ENCODE data around the gene ARAP1. TPM values are rescaled to one million over a fixed set of nuclear protein-coding genes. Genes with fewer than 3 reads are reported as not detected.

ARAP1 gene
- polyA plus RNA-seq, 1 donor from 2014 or later: 3.5 TPM

DNA sequence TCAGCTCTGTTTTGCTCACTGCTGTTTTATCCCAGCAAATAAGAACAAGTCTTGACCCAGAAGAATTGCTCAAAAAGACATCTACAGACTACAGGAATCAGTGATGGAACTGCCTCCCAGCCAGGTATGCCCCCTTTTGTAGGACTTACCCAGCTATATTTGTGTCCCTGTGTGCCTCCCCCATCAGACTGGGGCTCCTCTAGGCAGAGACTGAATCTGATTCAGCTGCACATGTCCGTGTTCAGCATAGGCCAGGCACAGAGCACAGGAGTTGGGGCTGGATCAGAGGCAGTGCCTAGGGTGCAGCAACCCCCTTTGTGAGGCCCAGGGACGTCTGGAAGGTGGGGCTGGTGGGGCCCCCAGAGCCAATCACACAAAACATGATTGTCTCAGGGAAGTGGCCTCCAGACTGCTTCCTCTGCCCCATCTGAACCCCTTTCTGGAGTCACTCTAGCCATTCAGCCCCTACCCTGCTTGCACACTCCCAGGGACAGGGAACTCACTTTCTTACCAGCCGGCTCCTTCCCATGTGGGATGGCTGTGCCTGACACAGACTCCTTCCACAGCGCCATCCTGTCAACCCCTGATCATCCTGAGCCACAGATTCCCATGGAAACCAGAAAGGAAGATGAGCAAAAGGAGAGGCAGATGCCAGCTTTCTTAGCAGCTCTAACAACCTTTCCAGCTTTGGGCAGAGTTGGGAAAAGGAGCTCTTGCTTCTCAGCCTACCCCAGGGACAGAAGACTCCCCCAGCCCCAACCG lies 102.8 kb downstream of the ARAP1 start:
- Histone ChIP-seq H3K9me2 (ENCODE audit: insufficient read depth, low read length) (no peaks in the 10 kb centered on the region), H3K36me3 (ENCODE audit: insufficient read depth, low read length) (no peaks in the 10 kb centered on the region), H3K27ac (ENCODE audit: low read length) (no peak overlapping the region), H3K27me3 (ENCODE audit: insufficient read depth, low read depth, low read length) (no peaks in the 10 kb centered on the region), H3K79me2 (replicated peaks; ENCODE audit: insufficient read depth, low read length) (no peaks in the 10 kb centered on the region), H2AFZ (ENCODE audit: low read depth, low read length) (no peak overlapping the region), H3K4me3 (ENCODE audit: low read length) (no peak overlapping the region), H3K9ac (ENCODE audit: low read length) (no peak overlapping the region), H3F3A (ENCODE audit: insufficient read depth, low read length, poor library complexity, severe bottlenecking) (no peaks in the 10 kb centered on the region), H3K9me3 (ENCODE audit: low read length) (no peaks in the 10 kb centered on the region), H4K20me1 (ENCODE audit: insufficient read depth) (no peaks in the 10 kb centered on the region), H3K4me2 (ENCODE audit: low read length) (no peak overlapping the region)
- TF ChIP-seq, protein P1, sequence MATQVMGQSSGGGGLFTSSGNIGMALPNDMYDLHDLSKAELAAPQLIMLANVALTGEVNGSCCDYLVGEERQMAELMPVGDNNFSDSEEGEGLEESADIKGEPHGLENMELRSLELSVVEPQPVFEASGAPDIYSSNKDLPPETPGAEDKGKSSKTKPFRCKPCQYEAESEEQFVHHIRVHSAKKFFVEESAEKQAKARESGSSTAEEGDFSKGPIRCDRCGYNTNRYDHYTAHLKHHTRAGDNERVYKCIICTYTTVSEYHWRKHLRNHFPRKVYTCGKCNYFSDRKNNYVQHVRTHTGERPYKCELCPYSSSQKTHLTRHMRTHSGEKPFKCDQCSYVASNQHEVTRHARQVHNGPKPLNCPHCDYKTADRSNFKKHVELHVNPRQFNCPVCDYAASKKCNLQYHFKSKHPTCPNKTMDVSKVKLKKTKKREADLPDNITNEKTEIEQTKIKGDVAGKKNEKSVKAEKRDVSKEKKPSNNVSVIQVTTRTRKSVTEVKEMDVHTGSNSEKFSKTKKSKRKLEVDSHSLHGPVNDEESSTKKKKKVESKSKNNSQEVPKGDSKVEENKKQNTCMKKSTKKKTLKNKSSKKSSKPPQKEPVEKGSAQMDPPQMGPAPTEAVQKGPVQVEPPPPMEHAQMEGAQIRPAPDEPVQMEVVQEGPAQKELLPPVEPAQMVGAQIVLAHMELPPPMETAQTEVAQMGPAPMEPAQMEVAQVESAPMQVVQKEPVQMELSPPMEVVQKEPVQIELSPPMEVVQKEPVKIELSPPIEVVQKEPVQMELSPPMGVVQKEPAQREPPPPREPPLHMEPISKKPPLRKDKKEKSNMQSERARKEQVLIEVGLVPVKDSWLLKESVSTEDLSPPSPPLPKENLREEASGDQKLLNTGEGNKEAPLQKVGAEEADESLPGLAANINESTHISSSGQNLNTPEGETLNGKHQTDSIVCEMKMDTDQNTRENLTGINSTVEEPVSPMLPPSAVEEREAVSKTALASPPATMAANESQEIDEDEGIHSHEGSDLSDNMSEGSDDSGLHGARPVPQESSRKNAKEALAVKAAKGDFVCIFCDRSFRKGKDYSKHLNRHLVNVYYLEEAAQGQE (IDR thresholded peaks at IDR 0.05; ENCODE audit: borderline replicate concordance): no peak
- TF ChIP-seq EZH2 (IDR thresholded peaks at IDR 0.05; ENCODE audit: borderline replicate concordance, insufficient read depth, low read length, poor library complexity, severe bottlenecking) (no peak), EP300 (conservative IDR thresholded peaks at IDR 0.05; ENCODE audit: poor library complexity, severe bottlenecking) (no peak), SMC3 (conservative IDR thresholded peaks at IDR 0.05; ENCODE audit: poor library complexity) (no peak), RAD21 (conservative IDR thresholded peaks at IDR 0.05) (no peak), TAF1 (IDR thresholded peaks at IDR 0.05; ENCODE audit: low read depth) (no peak), MXI1 (conservative IDR thresholded peaks at IDR 0.05; ENCODE audit: poor library complexity, severe bottlenecking) (no peak), POLR2AphosphoS5 (IDR thresholded peaks at IDR 0.05) (no peak)
- TF ChIP-seq, protein P2, sequence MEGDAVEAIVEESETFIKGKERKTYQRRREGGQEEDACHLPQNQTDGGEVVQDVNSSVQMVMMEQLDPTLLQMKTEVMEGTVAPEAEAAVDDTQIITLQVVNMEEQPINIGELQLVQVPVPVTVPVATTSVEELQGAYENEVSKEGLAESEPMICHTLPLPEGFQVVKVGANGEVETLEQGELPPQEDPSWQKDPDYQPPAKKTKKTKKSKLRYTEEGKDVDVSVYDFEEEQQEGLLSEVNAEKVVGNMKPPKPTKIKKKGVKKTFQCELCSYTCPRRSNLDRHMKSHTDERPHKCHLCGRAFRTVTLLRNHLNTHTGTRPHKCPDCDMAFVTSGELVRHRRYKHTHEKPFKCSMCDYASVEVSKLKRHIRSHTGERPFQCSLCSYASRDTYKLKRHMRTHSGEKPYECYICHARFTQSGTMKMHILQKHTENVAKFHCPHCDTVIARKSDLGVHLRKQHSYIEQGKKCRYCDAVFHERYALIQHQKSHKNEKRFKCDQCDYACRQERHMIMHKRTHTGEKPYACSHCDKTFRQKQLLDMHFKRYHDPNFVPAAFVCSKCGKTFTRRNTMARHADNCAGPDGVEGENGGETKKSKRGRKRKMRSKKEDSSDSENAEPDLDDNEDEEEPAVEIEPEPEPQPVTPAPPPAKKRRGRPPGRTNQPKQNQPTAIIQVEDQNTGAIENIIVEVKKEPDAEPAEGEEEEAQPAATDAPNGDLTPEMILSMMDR (IDR thresholded peaks at IDR 0.05; ENCODE audit: poor library complexity, severe bottlenecking): no peak

DNA sequence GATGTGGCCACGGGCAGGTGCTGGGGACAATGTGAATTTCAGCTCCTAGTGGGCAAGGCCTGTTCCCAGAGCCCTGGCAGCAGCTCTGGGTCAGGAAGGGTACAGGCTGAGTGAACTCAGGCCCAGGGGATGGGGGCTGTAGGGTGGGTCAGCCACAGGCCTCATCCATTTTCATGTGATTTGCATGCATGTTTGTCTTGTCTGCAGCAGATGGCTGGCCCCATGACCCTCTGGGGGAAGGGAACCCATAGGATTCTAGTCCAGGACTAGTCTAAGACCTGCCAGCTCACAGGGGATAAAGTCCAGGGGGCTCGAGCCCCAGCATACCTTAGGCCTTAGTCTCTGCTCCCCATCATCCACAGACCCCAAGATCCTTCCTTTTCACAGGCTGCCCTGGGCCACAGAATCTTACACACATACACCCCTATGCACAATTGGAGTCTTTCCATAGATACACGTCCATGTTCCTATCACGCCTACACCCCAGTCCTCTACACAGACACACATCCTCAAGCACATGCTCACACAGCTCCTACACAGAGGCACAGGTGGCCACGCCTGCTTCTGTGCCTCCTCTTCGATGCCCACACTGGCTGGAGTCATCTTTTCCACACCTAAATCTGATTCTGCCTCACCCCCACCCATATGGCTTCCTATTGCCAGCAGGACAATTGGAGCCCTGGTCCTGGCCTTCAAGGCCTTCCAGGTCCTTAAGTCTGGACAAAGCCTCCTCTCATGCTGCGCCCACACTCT lies 103.6 kb downstream of the ARAP1 start:
- no peaks in the 10 kb centered on the region for H4K20me1 ChIP-seq (ENCODE audit: insufficient read depth)
- H3K9me2 ChIP-seq (ENCODE audit: insufficient read depth, low read length): no peaks in the 10 kb centered on the region
- H3K9me3 ChIP-seq (ENCODE audit: low read length): no peaks in the 10 kb centered on the region
- TF ChIP-seq, protein P1 (IDR thresholded peaks at IDR 0.05; ENCODE audit: borderline replicate concordance): no peak
- TF ChIP-seq, protein P2 (IDR thresholded peaks at IDR 0.05; ENCODE audit: poor library complexity, severe bottlenecking): no peak
- TF ChIP-seq RAD21 (conservative IDR thresholded peaks at IDR 0.05) (no peak), EP300 (conservative IDR thresholded peaks at IDR 0.05; ENCODE audit: poor library complexity, severe bottlenecking) (no peak), MXI1 (conservative IDR thresholded peaks at IDR 0.05; ENCODE audit: poor library complexity, severe bottlenecking) (no peak), TAF1 (IDR thresholded peaks at IDR 0.05; ENCODE audit: low read depth) (no peak), EZH2 (IDR thresholded peaks at IDR 0.05; ENCODE audit: borderline replicate concordance, insufficient read depth, low read length, poor library complexity, severe bottlenecking) (no peak), SMC3 (conservative IDR thresholded peaks at IDR 0.05; ENCODE audit: poor library complexity) (no peak), POLR2AphosphoS5 (IDR thresholded peaks at IDR 0.05) (no peak)
- H3K9ac ChIP-seq (ENCODE audit: low read length): no peak overlapping the region
- no peak overlapping the region for H3K4me2 ChIP-seq (ENCODE audit: low read length)
- peaks cover 3% of the 10 kb centered on the region for H3K27me3 ChIP-seq (ENCODE audit: insufficient read depth, low read depth, low read length)
- no peaks in the 10 kb centered on the region for H3K79me2 ChIP-seq (replicated peaks; ENCODE audit: insufficient read depth, low read length)
- H3F3A ChIP-seq (ENCODE audit: insufficient read depth, low read length, poor library complexity, severe bottlenecking): no peaks in the 10 kb centered on the region
- H2AFZ ChIP-seq (ENCODE audit: low read depth, low read length): no peak overlapping the region
- no peaks in the 10 kb centered on the region for H3K36me3 ChIP-seq (ENCODE audit: insufficient read depth, low read length)
- no peak overlapping the region for H3K27ac ChIP-seq (ENCODE audit: low read length)
- H3K4me3 ChIP-seq (ENCODE audit: low read length): no peak overlapping the region

All from neural cell (in vitro differentiated cells).